Measurements from ENCODE around the gene AK4.
A peak's percentile ranks its signal among the peaks of the same experiment; 100 is the strongest.

Gene AK4

DNA sequence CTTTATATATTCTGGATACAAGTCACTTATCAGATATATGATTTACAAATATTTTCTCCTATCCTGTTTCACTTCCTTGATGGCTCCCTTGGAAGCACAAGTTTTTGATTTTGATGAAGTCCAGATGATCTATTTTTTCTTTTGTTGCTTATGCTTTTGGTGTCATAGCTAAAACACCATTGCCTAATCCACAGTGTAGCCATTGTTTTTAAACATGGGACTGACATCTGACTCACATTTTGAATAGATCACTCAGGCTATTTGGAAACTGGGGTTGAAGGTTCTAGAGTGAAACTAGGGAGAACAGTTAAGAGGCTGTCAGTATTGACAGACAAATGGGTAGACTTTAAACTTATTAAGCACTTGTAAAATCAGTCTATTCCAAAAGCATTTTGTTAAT is 16.6 kb downstream of the AK4 start:
- DNase-seq (ENCODE audit: low read depth): peak; percentile 82
- no peak overlapping the region for H3K4me3 ChIP-seq (replicated peaks; ENCODE audit: low read depth, low read length)
- TF ChIP-seq, protein P1, sequence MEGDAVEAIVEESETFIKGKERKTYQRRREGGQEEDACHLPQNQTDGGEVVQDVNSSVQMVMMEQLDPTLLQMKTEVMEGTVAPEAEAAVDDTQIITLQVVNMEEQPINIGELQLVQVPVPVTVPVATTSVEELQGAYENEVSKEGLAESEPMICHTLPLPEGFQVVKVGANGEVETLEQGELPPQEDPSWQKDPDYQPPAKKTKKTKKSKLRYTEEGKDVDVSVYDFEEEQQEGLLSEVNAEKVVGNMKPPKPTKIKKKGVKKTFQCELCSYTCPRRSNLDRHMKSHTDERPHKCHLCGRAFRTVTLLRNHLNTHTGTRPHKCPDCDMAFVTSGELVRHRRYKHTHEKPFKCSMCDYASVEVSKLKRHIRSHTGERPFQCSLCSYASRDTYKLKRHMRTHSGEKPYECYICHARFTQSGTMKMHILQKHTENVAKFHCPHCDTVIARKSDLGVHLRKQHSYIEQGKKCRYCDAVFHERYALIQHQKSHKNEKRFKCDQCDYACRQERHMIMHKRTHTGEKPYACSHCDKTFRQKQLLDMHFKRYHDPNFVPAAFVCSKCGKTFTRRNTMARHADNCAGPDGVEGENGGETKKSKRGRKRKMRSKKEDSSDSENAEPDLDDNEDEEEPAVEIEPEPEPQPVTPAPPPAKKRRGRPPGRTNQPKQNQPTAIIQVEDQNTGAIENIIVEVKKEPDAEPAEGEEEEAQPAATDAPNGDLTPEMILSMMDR (IDR thresholded peaks at IDR 0.05; ENCODE audit: low read length, missing control alignments): no peak

DNA sequence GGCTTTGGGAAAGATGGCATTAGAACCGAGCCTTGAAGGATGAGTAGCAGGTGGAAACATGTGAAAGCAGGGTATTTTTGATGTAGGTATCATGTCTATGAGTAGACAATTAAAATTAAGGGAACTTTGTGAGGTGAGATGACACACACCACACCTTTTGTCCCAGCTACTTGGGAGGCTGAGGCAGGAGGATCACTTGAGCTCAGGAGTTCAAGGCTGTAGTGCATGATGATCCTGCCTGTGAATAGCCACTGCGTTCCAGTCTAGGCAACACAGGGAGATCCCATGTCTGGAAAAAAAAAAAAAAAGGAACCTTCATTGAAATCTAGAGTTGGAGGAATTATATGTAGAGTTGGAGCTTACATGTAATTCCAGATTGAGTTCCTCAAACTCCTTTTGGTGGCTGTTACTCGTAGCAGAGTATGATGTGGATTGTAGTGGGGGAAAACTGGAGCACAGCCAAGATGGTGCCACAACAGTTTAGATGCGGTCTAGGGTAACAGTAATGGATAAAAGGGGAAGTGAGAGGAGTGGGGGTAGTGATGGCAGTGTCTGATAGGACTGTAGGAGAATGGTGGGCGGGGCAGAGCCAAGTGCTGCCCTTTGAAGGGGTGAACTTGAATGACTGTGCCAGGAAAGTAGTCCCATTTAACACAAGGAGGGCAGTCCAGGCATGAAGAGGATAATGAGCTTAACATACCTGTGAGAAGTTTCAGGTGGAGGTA is 17.4 kb downstream of the AK4 start:
- TF ChIP-seq, protein P1 (IDR thresholded peaks at IDR 0.05; ENCODE audit: low read length, missing control alignments): no peak
- no peak overlapping the region for H3K4me3 ChIP-seq (replicated peaks; ENCODE audit: low read depth, low read length)
- no peak for DNase-seq (ENCODE audit: low read depth)

DNA sequence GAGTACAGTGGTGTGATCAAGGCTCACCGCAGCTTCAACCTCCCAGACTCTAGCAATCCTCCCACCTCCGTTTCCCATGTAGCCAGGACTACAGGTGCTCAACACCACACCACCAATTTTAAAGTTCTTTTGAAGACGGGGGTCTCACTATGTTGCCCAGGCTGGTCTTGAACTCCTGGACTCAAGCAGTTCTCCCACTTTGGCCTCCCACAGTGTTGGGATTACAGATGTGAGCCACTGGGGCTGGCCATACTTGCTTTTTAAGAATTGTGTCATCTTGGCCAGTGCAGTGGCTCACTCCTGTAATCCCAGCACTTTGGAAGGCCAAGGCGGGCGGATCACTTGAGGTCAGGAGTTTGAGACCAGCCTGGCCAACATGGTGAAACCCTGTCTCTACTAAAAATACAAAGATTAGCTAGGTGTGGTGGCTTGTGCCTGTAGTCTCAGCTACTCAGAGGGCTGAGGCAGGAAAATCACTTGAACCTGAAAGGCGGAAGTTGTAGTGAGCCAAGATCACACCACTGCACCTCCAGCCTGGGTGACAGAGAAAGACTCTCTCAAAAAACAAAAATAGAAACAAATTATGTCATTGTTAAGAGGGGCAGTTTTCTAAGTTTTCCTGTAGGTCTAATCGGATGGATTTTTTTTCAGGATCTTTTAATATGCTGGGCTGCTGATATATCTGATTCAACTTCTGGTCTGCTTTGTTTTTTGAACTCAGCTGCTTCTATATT is 18.7 kb downstream of the AK4 start:
- no peak for DNase-seq (ENCODE audit: low read depth)
- no peak overlapping the region for H3K4me3 ChIP-seq (replicated peaks; ENCODE audit: low read depth, low read length)
- TF ChIP-seq, protein P1 (IDR thresholded peaks at IDR 0.05; ENCODE audit: low read length, missing control alignments): no peak

DNA sequence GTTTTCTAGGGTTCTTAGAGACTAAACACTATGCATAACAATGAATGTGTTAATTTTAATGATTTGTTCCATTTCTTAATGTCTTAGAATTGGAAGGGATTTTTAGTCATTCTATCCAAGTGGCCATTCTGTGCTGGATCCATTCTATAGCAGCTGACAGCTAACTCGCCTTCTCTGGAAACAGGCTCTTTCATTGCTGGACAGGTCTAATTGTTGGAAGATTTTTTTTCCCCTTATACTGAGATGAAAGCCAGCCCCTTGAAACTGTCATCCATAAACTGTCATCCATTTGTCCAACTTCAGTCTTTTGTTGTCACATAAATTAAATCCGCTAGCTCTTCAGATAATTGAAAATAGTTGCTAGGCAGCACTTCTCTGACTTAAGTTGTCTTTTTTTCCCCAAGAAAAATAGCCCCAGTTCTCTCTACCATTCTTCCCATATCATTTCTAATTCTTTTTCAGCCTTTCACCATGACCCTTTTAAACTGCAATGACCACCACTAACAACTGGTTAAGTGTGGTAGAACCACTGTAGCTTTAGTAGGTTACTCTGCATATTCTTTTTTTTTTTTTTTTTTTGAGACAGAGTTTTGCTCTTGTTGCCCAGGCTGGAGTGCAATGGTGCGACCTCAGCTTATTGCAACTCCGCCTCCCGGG is 19.7 kb downstream of the AK4 start:
- H3K4me3 ChIP-seq (replicated peaks; ENCODE audit: low read depth, low read length): no peak overlapping the region
- no peak for DNase-seq (ENCODE audit: low read depth)
- TF ChIP-seq, protein P1 (IDR thresholded peaks at IDR 0.05; ENCODE audit: low read length, missing control alignments): no peak

DNA sequence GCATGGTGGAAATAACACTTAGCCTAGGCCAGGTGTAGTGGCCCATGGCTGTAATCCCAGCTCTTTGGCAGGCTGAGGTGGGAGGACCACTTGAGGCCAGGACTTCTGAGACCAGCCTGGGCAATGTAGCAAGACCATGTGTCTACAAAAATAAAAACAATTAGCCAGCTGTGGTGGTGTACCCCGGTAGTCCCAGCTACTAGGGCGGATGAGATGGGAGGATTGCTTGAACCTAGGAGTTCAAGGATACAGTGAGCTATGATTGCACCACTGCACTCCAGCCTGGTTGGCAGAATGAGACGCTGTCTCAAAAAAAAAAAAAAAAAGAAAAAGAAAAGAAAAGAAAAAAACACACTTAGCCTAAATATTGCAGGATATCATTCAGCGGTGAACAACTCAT is 20.9 kb downstream of the AK4 start:
- TF ChIP-seq, protein P1 (IDR thresholded peaks at IDR 0.05; ENCODE audit: low read length, missing control alignments): no peak
- H3K4me3 ChIP-seq (replicated peaks; ENCODE audit: low read depth, low read length): no peak overlapping the region
- DNase-seq (ENCODE audit: low read depth): no peak

DNA sequence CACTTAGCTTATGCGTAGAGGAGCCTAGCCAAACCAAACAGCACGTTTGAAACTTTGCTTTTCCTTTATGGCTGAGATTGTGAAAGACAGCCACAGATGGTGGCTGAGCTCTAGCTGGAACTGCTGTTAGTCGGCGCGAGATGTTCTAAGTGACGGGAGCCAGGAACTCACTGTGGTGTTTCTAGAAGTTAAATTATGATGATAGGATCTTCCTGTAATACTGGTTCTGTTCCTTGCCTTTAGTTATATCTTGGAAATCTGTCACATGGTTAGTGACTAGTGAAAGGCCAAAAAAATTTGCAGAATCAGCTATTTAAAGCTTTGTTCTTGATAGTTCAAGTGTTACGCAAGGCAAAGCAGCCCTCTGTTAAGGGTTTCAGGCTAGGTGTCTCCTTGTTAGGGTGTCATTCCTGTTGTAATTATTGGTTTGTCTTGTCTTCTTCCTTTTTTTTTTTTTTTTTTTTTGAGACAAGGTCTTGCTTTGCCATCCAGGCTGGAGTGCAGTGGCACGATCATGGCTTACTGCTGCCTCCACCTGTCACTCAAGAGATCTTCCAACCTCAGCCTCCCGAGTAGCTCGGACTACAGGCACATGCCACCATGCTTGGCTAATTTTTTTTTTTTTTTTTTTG is 22.6 kb downstream of the AK4 start:
- DNase-seq (ENCODE audit: low read depth): peak; percentile 72
- TF ChIP-seq, protein P1 (IDR thresholded peaks at IDR 0.05; ENCODE audit: low read length, missing control alignments): no peak
- no peak overlapping the region for H3K4me3 ChIP-seq (replicated peaks; ENCODE audit: low read depth, low read length)
